Urinary bladder (tissue), 4 donors: Measurements from ENCODE around the gene NUBP2. TPM values are rescaled to one million over a fixed set of nuclear protein-coding genes. Genes with fewer than 3 reads are reported as not detected.

ENCODE experiments used
- DNase-seq: peaks from one replicate; pipeline ENCODE4 v3.0.0-alpha.2; 2015; ENCODE audit errors: extremely low spot score
- H3K27ac ChIP-seq: one replicate; pipeline ENCODE4 v1.5.1; 2013; ENCODE audit warnings: low read depth, mild to moderate bottlenecking, moderate library complexity
- H3K36me3 ChIP-seq: one replicate; pipeline ENCODE4 v1.6.1; 2013; ENCODE audit warnings: mild to moderate bottlenecking, moderate library complexity; ENCODE audit not compliant: insufficient read depth
- H3K4me1 ChIP-seq: one replicate; pipeline ENCODE4 v1.6.1; 2013; ENCODE audit warnings: mild to moderate bottlenecking, moderate library complexity; ENCODE audit not compliant: insufficient read depth
- H3K4me3 ChIP-seq: one replicate; pipeline ENCODE4 v1.5.1; 2013; ENCODE audit warnings: low read depth, low read length
- WGBS: extraction: QIAGEN DNeasy Blood & Tissue Kit; methylation state at CpG from one replicate; pipeline ENCODE4 v1.1.7; 2013; 5-methylcytosine and 5-hydroxymethylcytosine counted together
- polyA plus RNA-seq: library from polyadenylated mRNA; stranded (reverse); fragments of 200-250 nt; gene quantifications from one replicate; pipeline ENCODE4 v1.2.3, GENCODE V29; 2013
- total RNA-seq: library from RNA; depleted of rRNA; stranded (reverse); fragments of >200 nt; gene quantifications from one replicate; pipeline ENCODE4 v1.2.3, GENCODE V29; 2014
- donor health status: healthy with polysubstance abuse.
- donor health status: healthy.

NUBP2 gene
- total and polyA plus RNA-seq, 2 donors = 29.5 to 82.0 TPM

- Histone ChIP-seq H3K36me3 (peaks cover 8% of the 10 kb centered on the region), H3K4me1 (no peaks in the 10 kb centered on the region), H3K4me3 (no peak overlapping the region), H3K27ac (no peak overlapping the region)
- WGBS = 89% methylated on average over 12 of the region's 12 CpGs
- no peak for DNase-seq
These were observed 38.2 kb downstream of the NUBP2 start for GRCh38 chr16:1820946-1821290.

GRCh38 chr16:1821861-1822611, 39.3 kb downstream of the NUBP2 start:
- DNase-seq = no peak
- WGBS = 93% methylated on average over 24 of the region's 24 CpGs
- peaks cover 2% of the 10 kb centered on the region for H3K36me3 ChIP-seq
- no peak overlapping the region for H3K27ac ChIP-seq
- no peak overlapping the region for H3K4me3 ChIP-seq
- H3K4me1 ChIP-seq = no peaks in the 10 kb centered on the region

GRCh38 chr16:1822801-1823200, 40.0 kb downstream of the NUBP2 start:
- 94% methylated on average over 16 of the region's 16 CpGs for WGBS
- DNase-seq = no peak
- Histone ChIP-seq H3K4me1 (no peaks in the 10 kb centered on the region), H3K27ac (no peak overlapping the region), H3K4me3 (no peak overlapping the region), H3K36me3 (peaks cover 2% of the 10 kb centered on the region)

GRCh38 chr16:1823821-1824220, 41.1 kb downstream of the NUBP2 start:
- Histone ChIP-seq H3K36me3 (no peaks in the 10 kb centered on the region), H3K27ac (no peak overlapping the region), H3K4me1 (no peaks in the 10 kb centered on the region), H3K4me3 (no peak overlapping the region)
- 58% methylated on average over 9 of the region's 9 CpGs for WGBS
- DNase-seq = no peak

DNA sequence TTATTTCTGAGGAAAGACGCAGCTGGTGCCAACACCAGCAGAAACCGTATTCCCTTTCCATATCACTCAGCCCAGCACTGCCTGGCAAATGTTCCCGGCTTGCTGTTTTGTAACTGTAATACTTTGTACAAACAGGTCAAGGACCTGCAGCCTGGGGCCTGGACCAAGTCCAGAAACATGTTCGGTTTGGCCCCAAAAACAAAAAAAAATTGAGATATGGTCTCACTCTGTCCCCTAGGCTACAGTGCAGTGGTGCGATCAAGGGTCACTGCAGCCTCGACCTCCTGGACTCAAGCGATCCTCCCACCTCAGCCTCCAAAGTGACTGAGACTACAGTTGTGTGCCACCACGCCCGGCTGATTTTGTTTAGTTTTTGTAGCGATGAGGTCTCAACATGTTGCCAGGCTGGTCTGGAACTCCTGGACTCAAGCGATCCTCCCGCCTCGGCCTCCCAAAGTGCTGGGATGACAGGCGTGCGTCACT, 42.7 kb downstream of the NUBP2 start:
- H3K36me3 ChIP-seq = no peaks in the 10 kb centered on the region
- no peak overlapping the region for H3K27ac ChIP-seq
- DNase-seq = no peak
- no peaks in the 10 kb centered on the region for H3K4me1 ChIP-seq
- 73% methylated on average over 15 of the region's 15 CpGs for WGBS
- no peak overlapping the region for H3K4me3 ChIP-seq

DNA sequence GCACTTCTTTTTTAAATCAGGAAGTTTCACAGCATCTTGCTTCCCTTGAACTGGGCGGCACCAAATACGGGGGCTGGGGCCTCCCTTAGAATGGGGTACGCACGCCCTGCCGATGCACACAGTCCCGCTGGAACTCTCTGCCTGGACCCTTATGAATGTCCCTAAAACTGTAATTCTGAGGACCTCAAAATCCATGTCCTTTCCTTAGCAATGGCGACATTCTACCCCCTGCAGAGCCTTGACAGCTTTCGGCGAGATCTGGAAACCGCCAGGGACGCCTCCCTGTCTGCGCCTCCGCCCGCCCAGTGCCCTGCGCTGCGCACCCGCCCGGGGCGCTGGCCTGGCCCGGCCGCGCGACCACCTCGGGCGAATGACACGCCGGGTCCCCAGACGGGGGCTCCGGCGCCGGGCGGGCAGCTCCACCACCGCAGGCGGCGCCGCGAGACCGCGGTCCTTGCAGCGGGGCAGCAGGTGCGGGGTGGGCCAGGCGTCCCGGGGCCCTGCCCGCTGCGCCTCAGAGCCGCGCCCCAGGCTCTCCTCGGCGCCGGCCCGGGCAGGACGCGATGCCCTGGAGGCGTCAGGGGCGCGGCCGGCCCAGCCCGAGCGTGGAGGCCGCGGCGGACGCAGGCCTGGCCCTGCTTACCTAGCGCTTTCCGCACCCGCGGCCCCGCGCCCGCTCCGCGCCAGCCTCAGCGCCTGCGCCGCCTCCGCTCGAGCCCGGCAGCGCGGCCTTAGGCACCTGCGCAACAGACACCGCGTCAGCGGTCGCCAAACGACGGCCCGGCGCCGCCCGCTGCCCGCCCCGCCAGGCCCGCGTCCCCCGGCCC, 43.3 kb downstream of the NUBP2 start:
- Histone ChIP-seq H3K27ac (peak overlapping the region; percentile 69), H3K4me1 (no peaks in the 10 kb centered on the region), H3K4me3 (peak overlapping the region; percentile 68), H3K36me3 (no peaks in the 10 kb centered on the region)
- no peak for DNase-seq
- 2% methylated on average over 96 of the region's 96 CpGs for WGBS

- Histone ChIP-seq H3K4me3 (peak within 1 kb of the TSS; percentile 68), H3K27ac (peak within 1 kb of the TSS; percentile 69), H3K4me1 (no peaks in the 10 kb centered on the region), H3K36me3 (no peaks in the 10 kb centered on the region)
- DNase-seq = peak; percentile 75
- under 1% methylated on average over 104 of the region's 104 CpGs for WGBS
These were observed 44.2 kb downstream of the NUBP2 start, which contains the start of the genes FAHD1 and HAGH for GRCh38 chr16:1826691-1827573. Gene FAHD1, plus strand, starts transcription at chr16:1827206. Its CDS starts 33 bp downstream, at chr16:1827239. Gene HAGH, minus strand, starts transcription at chr16:1826825. Its CDS starts 38 bp downstream, at chr16:1826787.

DNA sequence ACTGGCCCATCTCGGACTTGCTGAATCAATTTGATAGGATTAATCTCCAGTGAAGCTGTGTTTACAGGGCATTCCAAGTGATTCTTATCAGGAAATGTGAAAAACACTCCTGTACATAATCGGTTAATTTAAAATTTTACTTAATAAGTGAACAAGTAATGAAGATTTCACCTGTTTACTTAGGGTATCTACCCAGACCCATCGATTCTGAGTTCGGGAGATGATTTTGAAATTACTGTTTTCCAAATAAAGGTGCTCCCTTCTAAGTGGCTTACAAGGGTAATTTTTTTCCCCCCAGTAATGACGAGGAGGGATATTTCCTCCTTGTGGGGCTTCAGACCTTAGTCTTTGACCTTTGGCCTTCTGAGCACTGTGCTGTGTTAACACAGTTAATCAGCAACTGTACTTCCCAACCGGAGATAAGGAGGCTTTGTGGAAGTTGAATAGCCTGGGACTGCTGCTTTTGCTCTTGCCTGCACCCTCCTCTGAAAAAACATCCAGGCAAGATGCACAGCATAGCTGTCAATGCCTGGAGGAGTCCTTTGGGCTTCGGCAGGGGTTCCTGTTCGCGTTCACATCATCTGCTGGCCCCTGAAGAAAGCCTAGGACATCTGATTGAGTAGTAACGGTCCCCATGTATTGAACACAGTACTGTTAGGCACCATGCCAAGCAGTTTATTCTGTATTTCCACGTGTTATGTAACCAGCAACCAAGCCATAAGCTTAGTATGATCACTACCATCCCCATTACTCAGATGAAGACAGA, 46.1 kb downstream of the NUBP2 start:
- WGBS = 76% methylated on average over 11 of the region's 11 CpGs
- H3K27ac ChIP-seq = no peak overlapping the region
- no peaks in the 10 kb centered on the region for H3K4me1 ChIP-seq
- no peaks in the 10 kb centered on the region for H3K36me3 ChIP-seq
- no peak overlapping the region for H3K4me3 ChIP-seq
- DNase-seq = no peak

DNA sequence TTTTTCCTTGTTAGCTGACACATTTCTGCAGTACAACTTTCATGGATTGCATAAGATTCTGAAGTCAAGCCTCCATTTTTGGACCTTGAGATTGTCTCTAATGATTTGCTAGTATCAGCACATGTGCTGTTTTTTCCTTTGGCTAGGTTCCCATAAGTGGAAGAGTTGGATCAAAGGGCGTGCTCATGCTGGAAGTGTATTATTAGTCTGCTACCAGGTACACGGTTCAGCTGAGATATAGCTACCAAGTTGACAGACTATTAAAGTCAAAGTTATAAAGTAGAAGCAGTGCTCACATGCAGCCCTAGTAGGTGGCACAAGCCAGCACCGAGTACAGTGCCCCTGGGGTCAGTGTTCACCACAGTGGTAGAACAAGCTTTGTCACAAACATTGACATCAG, 47.5 kb downstream of the NUBP2 start:
- no peaks in the 10 kb centered on the region for H3K36me3 ChIP-seq
- DNase-seq = no peak
- H3K4me1 ChIP-seq = no peaks in the 10 kb centered on the region
- WGBS = 71% methylated on average over 3 of the region's 3 CpGs
- no peak overlapping the region for H3K4me3 ChIP-seq
- no peak overlapping the region for H3K27ac ChIP-seq

GRCh38 chr16:1831186-1832075, 48.7 kb downstream of the NUBP2 start:
- WGBS = 87% methylated on average over 19 of the region's 19 CpGs
- H3K36me3 ChIP-seq = no peaks in the 10 kb centered on the region
- H3K4me1 ChIP-seq = no peaks in the 10 kb centered on the region
- H3K27ac ChIP-seq = no peak overlapping the region
- no peak overlapping the region for H3K4me3 ChIP-seq
- no peak for DNase-seq

DNA sequence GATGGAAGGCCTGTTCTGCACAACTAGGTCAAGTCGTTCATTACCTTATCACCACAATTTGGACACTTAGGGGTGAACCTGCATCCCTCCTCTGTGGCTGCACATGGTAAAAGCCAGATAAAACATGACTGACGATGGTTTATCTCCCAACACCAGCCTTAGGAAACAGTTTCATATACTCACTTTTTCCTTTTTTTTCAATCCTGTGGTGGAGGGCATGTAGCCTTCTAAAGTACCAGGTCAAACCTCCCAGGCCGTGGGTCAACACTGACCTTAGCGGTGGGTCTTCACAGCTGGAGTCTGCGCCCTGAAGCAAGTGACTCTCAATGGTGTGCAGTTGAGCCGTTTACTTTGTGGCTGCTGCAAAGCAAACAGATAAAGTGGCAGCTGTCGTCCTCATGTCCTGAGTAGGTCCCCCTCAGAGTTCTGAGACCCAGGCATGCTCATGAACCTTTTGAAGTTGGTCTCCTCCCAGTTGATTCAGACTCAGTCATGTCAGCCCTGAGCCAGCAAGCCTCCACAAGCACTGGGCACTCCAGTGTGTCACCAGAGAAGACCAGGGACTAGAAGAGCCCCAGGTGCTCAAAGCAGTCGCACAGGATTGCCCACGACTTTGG, 50.2 kb downstream of the NUBP2 start:
- DNase-seq = no peak
- WGBS = 78% methylated on average over 9 of the region's 9 CpGs
- no peaks in the 10 kb centered on the region for H3K4me1 ChIP-seq
- H3K4me3 ChIP-seq = no peak overlapping the region
- no peak overlapping the region for H3K27ac ChIP-seq
- no peaks in the 10 kb centered on the region for H3K36me3 ChIP-seq

GRCh38 chr16:1834096-1834495, 51.3 kb downstream of the NUBP2 start:
- no peak overlapping the region for H3K4me3 ChIP-seq
- 56% methylated on average over 5 of the region's 5 CpGs for WGBS
- H3K27ac ChIP-seq = no peak overlapping the region
- H3K36me3 ChIP-seq = no peaks in the 10 kb centered on the region
- no peaks in the 10 kb centered on the region for H3K4me1 ChIP-seq
- no peak for DNase-seq
